GM19351 (cell line): Measurements from ENCODE around the gene HMCES.
A peak's percentile ranks its signal among the peaks of the same experiment; 100 is the strongest.
"Not testable (repeated sequence)": the region's sequence is repeated elsewhere in the genome, so short reads cannot be mapped to it uniquely, and the experiment has no call there.

Source experiments
- ATAC-seq: cut with Tn5 transposase; IDR thresholded peaks from one replicate; pipeline ENCODE4 v1.9.1; 2021; ENCODE audit warnings: mild to moderate bottlenecking, moderate library complexity; ENCODE audit not compliant: unreplicated experiment

Gene HMCES

DNA sequence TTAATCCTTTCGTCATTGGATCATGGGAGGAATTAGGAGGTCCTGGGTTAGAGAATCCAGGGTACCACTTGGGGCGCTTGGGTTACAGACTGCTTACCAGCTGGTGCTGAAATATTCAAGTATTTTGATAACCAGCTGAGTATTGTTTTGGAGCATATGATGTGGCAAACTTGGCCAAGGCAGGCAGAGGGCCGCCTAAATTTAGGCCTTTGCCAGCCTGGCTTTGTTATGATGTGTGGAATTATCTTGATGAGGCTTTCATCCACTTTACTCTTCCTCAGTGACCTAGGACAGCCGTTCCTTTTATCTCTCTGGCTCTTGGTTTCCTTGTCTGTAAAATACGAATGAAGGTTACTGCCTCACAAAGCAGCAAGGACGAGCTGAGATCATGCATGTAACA is 22.4 kb upstream of the HMCES start:
- no peak for ATAC-seq

DNA sequence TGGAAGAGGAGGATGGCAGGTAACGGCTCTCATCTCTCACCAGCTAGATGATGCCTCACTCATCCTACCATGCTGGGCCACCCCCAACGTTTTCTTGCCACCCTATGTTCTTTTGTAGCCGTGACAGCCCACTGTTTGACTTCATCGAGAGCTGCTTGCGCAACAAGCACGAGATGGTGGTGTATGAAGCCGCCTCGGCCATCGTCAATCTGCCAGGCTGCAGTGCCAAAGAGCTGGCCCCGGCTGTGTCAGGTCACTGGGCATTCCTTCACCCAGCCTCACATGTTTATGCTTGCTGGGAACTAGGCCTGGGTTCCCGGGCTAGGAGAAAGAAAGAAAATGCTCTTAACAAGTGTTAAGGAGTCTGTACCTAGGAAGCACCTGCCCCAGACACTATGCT is 21.1 kb upstream of the HMCES start:
- no peak for ATAC-seq

DNA sequence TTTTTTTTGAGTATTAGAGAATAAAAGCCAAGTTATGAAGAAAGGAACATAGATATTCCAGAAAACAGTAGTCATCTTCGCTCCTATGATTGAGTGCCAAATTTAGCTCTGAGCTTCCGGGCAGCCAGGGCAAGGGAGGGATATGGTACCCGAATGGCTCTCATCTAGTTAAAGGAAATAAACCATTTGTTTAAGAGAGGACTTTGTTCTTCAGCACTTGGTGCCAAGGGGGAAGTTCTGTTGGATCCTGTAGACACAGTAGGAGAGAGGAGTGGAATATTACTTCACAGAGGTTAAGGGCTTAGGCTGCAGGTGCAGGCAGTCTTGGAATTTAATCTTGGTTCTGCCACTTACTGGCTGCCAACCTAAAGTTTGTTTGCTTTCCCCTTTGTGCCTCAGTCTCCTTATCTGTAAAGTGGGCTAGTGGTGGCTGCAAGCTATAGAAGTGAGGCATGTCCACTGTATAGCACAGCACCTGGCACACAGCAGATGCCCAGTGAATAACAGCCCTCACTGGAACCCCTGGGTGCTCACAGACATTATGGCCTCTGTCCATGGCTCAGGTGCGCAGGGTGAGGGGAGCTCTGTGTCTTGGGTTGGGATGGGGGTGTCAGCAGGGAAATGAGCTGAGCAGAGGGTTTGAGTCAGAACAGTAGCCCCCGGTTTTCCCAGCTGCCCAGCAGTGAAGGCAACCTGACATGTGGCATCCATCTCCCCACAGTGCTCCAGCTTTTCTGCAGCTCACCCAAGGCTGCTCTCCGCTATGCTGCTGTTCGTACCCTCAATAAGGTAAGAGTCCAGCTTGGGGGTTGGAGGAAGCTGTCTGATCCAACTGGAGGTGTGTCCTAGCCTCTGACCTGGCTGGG is 18.8 kb upstream of the HMCES start:
- no peak for ATAC-seq

- no peak for ATAC-seq
Measured at GRCh38 chr3:129260606-129261005, 18.1 kb upstream of the HMCES start.

GRCh38 chr3:129261894-129262293 is 16.8 kb upstream of the HMCES start:
- no peak for ATAC-seq

DNA sequence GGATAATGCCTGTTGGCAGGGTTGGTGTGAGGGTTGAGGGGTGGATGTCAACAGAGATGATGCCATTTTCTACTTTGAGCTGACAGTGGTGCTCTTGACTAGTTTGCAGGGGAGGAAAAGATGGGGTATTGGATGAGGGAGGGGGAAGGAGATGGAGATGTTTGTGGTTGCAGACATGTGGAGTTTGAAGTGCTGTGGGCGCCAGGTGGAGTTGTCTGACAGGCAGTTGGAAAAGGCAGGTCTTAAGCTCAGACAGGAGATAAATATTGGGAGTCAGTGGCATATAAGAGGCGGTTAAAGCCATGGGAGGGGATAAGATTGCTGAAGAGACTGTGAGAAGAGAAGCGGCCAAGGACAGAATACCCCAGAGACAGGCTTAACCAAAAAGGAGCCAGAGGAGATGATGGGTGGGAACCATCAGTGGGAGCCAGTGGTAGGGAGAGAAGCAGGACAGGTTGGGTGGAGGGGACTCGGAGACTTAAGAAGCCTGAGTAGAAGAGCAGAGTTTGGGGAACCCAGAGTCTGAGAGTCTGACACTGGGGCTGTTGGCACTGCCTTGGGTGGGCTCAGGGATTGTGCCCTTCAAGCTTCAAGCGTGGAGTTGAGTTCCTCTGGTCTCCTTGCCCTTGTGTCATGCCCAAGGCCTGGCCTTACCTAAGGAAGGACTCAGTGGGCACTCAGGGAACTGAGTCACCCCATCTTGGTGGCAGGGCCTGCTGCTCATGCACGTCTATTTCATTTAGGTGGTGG is 15.3 kb upstream of the HMCES start:
- no peak for ATAC-seq

DNA sequence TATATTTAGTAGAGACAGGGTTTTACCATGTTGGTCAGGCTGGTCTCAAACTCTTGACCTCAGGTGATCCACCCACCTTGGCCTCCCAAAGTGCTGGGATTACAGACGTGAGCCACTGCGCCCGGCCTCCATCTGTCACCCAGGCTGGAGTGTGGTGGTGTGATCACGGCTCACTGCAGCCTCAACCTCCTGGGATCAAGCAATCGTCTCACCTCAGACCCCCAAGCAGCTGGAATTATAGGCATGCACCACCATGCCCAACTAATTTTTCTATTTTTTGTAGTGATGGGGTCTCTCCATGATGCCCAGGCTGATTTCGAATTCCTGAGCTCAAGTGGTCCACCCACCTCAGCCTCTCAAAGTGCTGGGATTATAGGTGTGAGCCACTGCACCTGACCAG is 13.7 kb upstream of the HMCES start:
- not testable (repeated sequence) for ATAC-seq

DNA sequence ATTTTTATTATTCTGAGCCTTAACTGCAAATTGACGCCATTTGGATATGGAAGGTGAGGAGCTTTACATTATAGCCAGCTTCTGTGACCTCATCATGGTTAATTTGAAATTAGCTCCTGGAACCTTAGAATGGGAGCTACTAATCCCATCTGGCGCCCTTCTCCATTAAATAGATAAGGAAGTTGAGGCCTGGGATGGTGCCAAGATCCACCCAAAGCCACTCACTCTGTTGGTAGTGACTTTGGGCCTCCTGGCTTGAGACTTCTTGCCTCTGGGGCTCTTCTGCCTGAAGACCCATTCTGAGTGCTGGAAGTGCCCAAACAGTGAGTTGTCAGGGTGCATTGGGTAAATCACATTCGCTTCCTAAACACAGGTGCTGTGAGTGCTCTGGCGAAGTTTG is 12.0 kb upstream of the HMCES start:
- ATAC-seq, result no peak

GRCh38 chr3:129268396-129268795 is 10.3 kb upstream of the HMCES start:
- no peak for ATAC-seq

DNA sequence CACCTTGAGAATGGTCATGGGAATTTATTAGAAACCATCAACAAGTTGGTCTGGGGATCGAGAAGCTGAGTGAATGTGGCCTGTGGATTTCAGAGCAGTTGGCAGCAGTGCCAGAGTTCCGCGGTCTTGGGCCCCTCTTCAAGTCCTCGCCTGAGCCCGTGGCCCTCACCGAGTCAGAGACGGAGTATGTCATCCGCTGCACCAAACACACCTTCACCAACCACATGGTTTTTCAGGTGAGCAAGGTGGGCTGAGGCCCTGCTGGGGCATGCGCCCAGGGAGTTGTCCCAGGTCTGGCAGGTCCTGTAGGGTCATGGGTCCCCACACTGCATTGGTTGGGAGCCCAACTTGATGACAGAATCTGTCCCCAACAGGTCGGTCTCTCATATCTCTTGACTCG is 7.0 kb upstream of the HMCES start:
- no peak for ATAC-seq

GRCh38 chr3:129276385-129276784 is 2.3 kb upstream of the HMCES start:
- ATAC-seq, result peak; percentile 89

DNA sequence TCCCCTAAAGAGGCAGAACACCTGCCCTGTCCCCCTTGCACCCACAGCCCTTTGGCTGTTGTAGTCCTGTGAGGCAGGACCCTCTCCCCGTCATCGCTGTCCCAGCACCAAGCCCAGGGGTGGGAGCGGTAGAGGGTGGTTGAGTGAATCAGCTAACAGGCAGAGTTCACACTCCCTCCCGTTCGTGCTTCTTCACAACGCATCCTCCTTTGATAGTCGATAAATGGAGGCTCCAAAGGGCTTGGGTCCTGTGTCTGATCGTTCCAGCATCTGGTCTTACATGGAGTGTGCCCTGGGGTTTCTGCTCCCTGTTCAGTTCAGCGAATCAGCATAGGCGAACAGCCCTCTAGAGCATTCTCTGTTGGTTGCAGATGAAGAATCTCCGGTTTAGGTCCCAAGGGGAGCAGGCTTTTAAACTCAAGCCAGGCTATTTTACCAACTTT is 820 bp upstream of the HMCES start:
- ATAC-seq, result no peak

DNA sequence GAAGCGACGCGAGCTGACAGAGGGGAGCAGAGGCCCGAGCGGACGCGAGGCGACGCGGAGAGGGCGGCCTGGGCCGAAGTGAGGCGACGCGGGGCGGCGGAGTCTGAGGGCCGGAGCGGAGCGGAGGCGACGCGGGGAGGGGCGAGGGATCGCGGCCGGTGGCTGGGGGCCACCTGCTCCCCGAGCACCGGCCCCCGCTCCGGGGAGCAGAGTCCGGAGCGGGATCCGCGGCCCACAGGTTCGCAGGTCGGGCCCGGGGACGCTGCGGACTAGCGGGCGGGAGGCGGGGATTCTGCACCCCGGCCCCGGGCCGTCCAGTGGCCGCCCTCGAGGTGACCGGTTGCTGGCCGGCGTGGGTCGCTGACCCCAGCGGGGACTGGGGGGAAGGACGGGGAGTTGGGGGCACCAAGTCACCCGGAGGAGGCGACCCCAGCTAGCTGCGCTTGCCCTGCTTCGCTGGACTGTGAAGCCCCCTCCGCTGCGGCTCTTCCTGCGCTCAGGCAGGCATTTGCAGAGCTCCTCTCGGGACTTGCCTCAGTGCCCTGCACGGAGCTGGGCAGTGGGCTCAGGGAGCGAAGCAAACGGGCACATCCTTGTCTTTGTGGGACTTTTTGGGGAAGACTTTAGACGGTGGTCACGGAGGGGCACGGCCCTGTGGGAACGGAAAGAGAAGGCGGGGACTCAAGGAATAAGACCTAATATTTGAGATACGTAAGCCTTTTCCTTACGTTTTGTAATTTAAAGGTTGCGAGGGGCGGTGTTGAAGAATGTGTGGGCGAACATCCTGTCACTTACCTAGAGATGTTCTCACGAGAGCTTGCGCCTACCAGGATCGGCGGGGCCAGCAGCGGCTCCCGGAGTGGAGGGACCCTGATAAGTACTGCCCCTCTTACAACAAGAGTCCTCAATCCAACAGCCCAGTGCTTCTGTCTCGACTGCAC is 566 bp downstream of the HMCES start:
- ATAC-seq, result no peak

- no peak for ATAC-seq
Measured at GRCh38 chr3:129280183-129280582, 1.5 kb downstream of the HMCES start.

DNA sequence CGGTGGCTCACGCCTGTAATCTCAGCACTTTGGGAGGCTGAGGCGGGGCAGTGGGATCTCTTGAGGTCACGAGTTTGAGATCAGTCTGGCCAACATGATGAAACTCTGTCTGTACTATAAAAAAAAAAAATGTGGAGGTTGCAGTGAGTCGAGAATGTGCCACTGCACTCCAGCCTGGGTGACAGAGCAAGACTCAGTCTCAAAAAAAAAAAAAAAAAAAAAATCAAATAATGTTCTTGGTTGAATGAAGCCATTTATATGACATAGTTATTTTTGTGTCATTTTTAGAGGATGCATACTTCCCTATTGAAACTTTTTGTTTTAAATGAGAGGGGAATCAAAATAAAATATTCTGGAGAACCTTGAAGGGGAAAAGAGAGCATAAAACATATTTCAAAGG is 3.1 kb downstream of the HMCES start:
- no peak for ATAC-seq

GRCh38 chr3:129282727-129283327 is 4.2 kb downstream of the HMCES start:
- peak; percentile 72 for ATAC-seq

- ATAC-seq, result no peak
Measured at GRCh38 chr3:129286081-129286480, 7.4 kb downstream of the HMCES start.

- ATAC-seq, result no peak
Measured at GRCh38 chr3:129288446-129288845, 9.8 kb downstream of the HMCES start.

GRCh38 chr3:129289201-129289921 is 10.7 kb downstream of the HMCES start:
- ATAC-seq, result no peak
